HG03103 (cell line): ENCODE measurements around the gene TRABD2B.

Source experiments
- ATAC-seq: cut with Tn5 transposase; IDR thresholded peaks from one replicate; pipeline ENCODE4 v1.9.1; 2021; ENCODE audit warnings: low read depth; ENCODE audit not compliant: unreplicated experiment

TRABD2B gene

DNA sequence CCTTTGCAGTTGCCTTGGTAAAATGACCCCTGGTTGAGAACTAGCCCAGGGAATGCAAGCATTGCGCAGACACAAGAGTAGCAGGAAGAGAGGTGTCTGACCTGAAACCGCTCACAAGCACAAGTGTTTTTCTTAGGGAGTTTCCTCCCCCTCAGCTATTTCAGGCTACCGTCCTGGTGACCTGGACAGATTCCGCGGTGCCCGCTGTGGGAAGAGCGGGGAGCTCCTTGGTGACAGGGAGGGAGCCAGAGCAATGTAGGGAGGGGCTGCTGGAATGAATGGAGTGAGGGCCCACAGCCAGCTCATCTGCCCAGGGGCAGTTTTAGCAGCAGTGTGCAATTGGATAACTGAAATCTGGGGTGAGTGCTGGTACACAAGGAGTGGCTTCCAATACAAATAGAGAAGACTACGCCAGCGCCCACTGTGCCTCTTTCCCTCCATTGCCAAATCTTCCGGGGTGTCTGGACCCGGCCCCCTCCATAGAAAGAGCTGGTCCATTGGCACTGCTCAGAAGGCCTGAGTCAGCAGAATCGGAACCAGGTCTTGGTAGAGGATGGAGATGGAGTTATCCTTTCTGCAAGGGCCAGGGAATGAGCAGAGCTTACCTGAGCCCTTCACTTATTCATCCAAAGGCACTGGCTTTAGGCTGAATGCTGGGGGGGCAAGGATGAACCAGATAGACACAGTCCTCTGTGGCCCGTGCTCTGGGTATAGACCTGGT, 82.8 kb downstream of the TRABD2B start:
- ATAC-seq, result no peak

DNA sequence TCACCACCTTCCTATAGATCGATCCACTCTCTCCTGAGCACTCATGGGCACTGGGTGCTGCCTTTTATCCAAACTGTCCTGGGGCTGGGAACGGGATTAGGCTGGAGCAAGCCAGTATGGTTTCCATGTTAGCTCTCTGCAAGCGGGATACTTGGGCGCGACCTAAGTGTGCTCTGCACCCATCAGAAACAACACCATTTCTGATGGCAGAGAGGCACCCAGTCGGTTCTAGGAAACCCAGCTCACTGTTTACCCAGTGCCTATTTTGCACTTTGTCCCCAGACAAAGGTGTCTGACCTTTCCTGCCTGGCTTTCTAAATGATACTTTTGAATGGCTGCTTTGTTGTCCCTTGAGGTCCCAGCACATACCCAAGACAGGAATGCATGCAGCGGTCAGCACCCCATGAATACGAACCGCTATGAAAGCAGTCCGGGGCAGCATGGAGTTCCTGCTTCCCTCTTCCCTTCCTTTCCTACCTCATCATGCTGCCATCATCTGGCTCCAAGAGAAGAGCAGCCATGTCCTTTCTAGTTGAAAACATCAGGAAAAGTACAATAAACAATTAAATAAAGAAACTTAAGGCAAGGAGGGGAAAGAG, 83.9 kb downstream of the TRABD2B start:
- no peak for ATAC-seq

DNA sequence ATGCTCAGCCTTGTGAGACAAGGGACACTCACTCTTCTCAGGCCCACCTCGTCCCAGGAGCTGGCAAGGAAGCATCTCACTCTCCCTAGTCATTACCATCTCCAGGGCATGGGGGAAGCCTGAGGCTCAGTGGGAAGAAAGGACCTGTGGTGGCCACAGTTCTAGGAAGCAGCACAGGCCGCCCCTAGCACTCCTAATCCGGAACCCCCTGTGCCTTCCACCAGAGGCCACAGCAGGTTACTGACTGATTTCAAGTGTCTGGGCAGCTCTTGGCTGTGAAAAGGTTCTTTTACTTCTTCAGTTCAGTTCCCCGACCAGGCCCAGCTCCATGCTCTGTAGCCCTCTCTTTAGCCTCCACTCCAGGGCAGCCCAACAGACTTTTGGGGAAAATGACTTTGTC, 84.4 kb downstream of the TRABD2B start:
- ATAC-seq, result no peak

DNA sequence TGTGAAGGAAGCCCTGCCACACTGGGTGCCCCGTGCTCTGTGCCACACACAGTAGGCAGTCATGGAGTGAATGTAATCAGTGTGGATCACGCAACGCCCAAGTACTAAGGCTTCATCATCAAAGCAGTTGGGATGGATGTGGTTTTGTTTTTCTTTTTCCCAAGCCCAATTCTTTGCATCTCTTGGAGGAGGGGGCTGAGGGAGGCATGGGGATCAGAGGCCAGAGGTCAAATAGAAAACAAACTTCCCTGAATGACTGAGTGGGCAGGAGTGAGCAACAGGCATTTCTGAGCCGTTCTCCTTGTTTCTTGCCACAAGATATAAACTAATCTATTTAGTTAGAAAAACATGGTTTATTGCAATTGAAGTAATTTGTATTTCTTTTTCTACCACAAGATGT, 85.3 kb downstream of the TRABD2B start:
- ATAC-seq, result no peak

GRCh38 chr1:47911424-47911823, 85.8 kb downstream of the TRABD2B start:
- ATAC-seq, result no peak

DNA sequence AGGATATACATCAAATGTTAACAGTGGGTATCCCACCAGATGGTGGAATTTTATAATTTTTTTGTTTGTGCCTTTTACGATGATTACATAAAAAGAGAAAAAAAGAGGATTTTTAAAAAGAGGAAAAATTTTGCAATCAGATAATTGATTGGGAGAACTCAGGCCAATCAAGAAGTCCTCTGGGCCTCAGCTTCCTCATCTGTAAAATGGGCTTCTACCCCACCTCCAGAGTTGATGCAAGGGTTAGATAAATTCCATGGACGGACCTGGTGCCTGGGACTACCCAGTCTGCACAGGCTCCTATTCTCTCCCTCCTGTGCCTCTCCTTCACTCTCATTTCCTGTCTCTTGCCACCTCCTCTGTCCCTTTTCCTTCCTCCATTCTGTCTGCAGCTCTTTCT, 88.9 kb downstream of the TRABD2B start:
- ATAC-seq, result no peak

DNA sequence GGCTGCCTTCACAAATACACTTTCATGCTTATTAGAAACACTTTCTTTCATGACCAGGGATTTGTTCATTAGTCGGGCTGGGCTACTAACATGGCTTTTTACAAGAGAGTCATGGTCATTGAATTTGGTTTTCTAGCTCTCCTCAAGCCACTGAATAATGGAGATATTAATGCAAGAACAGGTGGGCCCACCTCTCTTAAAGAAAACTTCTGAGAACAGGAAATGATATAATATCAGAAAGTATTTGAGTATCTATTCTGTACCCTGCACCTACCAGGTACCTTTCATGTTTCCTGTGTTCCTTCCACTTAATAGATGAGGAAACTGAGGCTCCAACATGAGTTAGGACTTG, 90.0 kb downstream of the TRABD2B start:
- no peak for ATAC-seq

- no peak for ATAC-seq
These were observed 90.5 kb downstream of the TRABD2B start for GRCh38 chr1:47906527-47907176.

- no peak for ATAC-seq
These were observed 91.2 kb downstream of the TRABD2B start for GRCh38 chr1:47906009-47906432.

GRCh38 chr1:47903723-47904122, 93.5 kb downstream of the TRABD2B start:
- ATAC-seq, result no peak

GRCh38 chr1:47901001-47901575, 96.1 kb downstream of the TRABD2B start:
- ATAC-seq, result no peak

DNA sequence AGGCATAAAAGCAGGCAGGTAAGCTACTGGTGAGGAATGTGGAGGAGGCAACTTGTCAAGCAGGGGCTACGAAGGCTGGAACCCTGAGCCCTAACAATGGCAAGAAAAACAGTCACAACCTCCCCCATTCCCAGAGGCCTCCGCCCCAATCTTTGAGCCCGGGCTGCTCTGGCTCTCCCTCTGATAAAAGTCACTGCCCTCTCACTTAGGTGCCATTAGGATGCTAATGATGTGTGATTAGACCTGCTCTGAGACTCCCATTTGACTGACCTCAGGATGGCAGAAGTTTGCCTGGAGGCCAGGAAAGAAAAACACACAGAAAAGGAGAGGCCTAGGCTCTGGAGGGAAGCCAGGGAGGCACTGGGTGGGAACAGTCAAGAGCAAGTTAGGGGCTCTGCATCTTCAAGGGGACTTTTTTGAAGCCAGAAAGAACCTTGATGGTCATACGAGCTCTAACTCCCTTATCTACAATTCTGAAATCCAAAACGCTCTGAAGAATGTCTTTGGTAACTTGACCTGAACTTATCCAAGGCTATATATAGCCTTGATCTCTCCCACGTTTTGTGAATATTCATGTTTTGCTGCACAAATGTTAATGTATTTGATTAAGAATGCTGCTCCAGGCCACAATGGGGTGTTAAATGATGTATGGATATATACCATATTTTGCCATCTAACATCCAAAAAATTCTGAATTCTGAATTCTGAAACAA, 98.9 kb downstream of the TRABD2B start:
- no peak for ATAC-seq

- no peak for ATAC-seq
These were observed 101.7 kb downstream of the TRABD2B start for GRCh38 chr1:47895279-47896125.

DNA sequence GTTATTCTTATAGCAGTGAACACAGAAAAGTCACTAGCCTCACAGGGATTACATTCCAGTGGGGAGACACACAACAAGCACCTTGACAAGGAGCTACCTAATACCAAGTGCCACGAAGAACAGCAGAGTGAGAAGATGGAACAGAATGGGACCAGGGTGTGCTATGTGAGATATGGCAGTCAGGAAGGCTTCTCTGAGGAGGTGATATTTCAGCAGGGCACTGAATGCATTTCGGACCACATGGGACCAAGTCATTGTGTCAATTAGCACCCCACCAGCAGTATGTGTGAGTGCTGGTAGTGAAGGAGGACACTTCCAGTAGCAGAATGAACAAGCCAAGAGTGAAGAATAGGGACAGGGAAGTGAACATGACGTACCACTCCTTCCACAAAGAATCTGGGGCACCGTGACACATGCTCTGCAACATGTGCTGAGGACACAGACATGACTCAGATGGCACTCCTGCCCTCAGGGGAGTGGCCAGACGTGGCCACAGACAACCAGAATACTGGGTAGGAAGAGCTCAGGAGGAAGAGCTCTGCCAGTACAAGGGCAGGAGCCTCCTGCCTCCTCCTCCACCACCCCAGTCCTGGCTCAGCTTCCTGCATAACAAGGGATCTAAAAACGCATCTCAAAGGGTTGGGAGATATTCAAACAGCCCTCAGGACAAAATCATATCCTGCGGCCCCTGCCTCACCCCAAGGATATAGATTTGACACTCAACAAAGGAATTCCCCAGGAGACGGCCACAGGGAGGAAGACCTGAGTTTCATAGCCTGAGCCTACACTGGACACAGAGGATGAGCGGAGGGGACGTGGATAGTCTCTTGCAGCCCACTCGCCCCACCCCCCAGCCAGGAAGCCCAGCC, 102.5 kb downstream of the TRABD2B start:
- ATAC-seq, result no peak

GRCh38 chr1:47893412-47893811, 103.8 kb downstream of the TRABD2B start:
- ATAC-seq, result no peak

DNA sequence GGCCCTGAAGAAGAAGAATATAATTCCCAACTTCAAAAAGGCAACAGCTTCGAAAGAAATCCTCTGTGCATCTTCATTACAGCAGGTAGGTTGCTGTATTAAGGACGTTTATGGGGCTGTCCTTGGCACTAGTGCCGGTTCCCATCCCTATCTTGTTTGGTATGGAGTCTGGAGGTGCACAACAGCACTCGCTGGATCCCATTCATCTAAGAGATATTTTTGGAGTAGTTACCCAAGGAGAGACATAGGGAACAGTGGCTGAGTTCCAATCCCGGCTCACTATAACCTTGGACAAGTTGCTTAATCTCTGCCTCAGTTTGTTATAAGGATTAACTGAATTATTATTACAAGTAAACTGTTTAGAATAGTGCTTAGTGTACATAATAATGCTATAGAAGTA, 106.4 kb downstream of the TRABD2B start:
- ATAC-seq, result no peak

DNA sequence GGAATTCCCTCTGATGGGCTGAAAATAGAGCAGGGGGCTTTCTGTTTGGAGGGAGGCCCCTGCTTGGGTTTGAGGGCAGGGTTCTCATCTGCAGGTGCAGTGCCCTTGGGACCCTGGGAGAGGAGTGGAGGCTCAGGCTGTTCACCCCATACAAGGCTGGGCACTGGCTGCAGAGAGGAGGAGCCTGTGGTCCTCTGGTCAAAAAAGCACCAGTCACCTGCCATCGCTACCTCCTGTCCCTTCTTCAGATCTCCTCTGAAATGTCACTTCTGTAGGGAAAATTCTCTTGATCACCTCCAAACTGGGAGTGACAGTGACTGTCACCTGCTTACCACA, 108.9 kb downstream of the TRABD2B start:
- no peak for ATAC-seq

DNA sequence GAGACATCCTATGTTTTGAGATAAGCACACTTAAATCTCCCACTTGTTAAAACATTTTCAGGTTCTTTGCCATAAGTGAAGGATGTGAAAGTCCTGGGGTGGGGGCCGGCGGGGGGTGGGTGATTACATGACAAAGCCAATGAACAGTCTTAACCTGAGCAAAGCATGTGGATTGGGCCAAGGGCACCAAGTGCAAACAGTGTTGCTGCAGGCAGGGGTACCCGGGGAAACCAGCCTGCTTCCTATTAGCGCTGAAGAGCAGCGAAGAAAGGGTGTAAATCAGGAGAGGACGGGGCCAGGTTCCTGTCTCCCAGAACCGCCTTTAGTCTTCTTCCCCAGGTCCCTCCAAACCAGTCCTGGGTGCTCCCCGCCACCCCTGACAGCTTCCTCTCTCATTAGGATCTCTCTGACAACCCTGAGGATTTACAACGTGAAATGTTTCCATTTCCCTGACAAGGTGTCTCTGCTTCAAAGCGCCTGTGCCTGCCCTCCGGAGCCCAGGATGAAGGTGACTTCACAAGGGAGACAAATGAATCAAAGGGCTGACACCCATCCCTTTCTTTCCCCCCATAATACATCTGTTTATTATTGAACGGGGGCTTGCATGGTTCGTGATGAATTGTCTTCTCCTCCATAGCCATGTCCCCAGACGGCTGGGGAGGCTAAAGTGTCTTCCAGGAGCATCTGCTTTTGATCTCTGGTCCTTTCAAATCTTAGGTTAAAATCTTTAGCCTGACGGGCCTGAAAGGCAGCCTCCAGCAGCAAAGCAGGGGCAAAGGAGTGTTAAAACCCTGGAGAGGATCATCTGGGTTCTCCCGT, 109.5 kb downstream of the TRABD2B start:
- no peak for ATAC-seq

DNA sequence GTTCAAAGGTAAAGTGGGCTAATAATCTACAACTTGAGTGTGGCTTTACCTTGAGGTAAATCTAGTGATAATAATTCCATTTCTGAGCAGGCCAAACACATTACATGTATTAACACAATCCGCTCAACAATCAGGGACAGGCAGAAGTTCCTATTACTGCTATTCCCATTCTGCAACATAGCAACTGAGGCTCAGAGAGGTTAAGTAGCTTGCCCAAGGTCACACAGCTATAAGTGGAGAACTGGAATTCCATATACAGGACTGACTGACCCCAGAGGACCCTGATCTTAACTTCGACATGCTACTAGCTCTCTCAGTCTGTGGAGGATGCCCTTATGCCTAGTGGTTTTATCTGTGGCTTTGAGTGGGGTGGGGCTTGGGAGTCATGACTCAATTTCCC, 110.1 kb downstream of the TRABD2B start:
- ATAC-seq, result no peak
